Activated naive CD4-positive, alpha-beta T cell treated with anti-CD3 and anti-CD28 coated beads, Interleukin-2, amount 50 U/mL, for 24 hours (primary cell): ENCODE measurements around the gene BRCC3.

Experiments used
- H3K27ac Mint-ChIP-seq: one replicate; pipeline ENCODE4 v1.8.0; 2021; ENCODE audit warnings: mild to moderate bottlenecking, mixed read lengths
- H3K27me3 Mint-ChIP-seq: one replicate; pipeline ENCODE4 v1.8.0; 2021; ENCODE audit warnings: mixed read lengths
- H3K36me3 Mint-ChIP-seq: one replicate; pipeline ENCODE4 v1.8.0; 2021; ENCODE audit warnings: mixed read lengths
- H3K4me1 Mint-ChIP-seq: one replicate; pipeline ENCODE4 v1.8.0; 2021; ENCODE audit warnings: mixed read lengths
- H3K4me3 Mint-ChIP-seq: one replicate; pipeline ENCODE4 v1.8.0; 2021; ENCODE audit warnings: mild to moderate bottlenecking, mixed read lengths
- H3K9me3 Mint-ChIP-seq: one replicate; pipeline ENCODE4 v1.8.0; 2021; ENCODE audit warnings: mixed read lengths

Gene BRCC3

GRCh38 chrX:155052738-155053498 lies 18.4 kb upstream of the BRCC3 start:
- H3K27me3 Mint-ChIP-seq = no peaks in the 10 kb centered on the region
- peak overlapping the region; percentile 46 for H3K27ac Mint-ChIP-seq
- H3K9me3 Mint-ChIP-seq = no peaks in the 10 kb centered on the region
- no peak overlapping the region for H3K4me3 Mint-ChIP-seq
- H3K36me3 Mint-ChIP-seq = peaks cover 9% of the 10 kb centered on the region
- peaks cover 72% of the 10 kb centered on the region for H3K4me1 Mint-ChIP-seq

GRCh38 chrX:155053656-155054055 lies 17.7 kb upstream of the BRCC3 start:
- H3K27ac Mint-ChIP-seq = peak overlapping the region; percentile 47
- H3K36me3 Mint-ChIP-seq = peaks cover 9% of the 10 kb centered on the region
- H3K9me3 Mint-ChIP-seq = no peaks in the 10 kb centered on the region
- no peak overlapping the region for H3K4me3 Mint-ChIP-seq
- H3K4me1 Mint-ChIP-seq = peaks cover 66% of the 10 kb centered on the region
- no peaks in the 10 kb centered on the region for H3K27me3 Mint-ChIP-seq

- Mint-ChIP-seq H3K27ac (peak overlapping the region; percentile 59), H3K27me3 (no peaks in the 10 kb centered on the region), H3K4me1 (peaks cover 60% of the 10 kb centered on the region), H3K9me3 (no peaks in the 10 kb centered on the region), H3K4me3 (no peak overlapping the region), H3K36me3 (peaks cover 9% of the 10 kb centered on the region)
These were observed 17.1 kb upstream of the BRCC3 start for GRCh38 chrX:155054255-155054654.

- H3K4me1 Mint-ChIP-seq = peaks cover 48% of the 10 kb centered on the region
- no peaks in the 10 kb centered on the region for H3K27me3 Mint-ChIP-seq
- H3K4me3 Mint-ChIP-seq = no peak overlapping the region
- peaks cover 9% of the 10 kb centered on the region for H3K36me3 Mint-ChIP-seq
- H3K9me3 Mint-ChIP-seq = no peaks in the 10 kb centered on the region
- no peak overlapping the region for H3K27ac Mint-ChIP-seq
These were observed 15.8 kb upstream of the BRCC3 start for GRCh38 chrX:155055494-155055893.

- Mint-ChIP-seq H3K36me3 (peaks cover 7% of the 10 kb centered on the region), H3K9me3 (no peaks in the 10 kb centered on the region), H3K4me1 (peaks cover 38% of the 10 kb centered on the region), H3K4me3 (no peak overlapping the region), H3K27me3 (no peaks in the 10 kb centered on the region), H3K27ac (no peak overlapping the region)
These were observed 14.8 kb upstream of the BRCC3 start for GRCh38 chrX:155056471-155056870.

- Mint-ChIP-seq H3K4me3 (peak overlapping the region; percentile 48), H3K36me3 (peaks cover 7% of the 10 kb centered on the region), H3K27me3 (no peaks in the 10 kb centered on the region), H3K27ac (no peak overlapping the region), H3K4me1 (peaks cover 32% of the 10 kb centered on the region), H3K9me3 (no peaks in the 10 kb centered on the region)
These were observed 14.2 kb upstream of the BRCC3 start for GRCh38 chrX:155056877-155057792.

- peaks cover 1% of the 10 kb centered on the region for H3K36me3 Mint-ChIP-seq
- H3K27ac Mint-ChIP-seq = no peak overlapping the region
- H3K4me3 Mint-ChIP-seq = no peak overlapping the region
- no peaks in the 10 kb centered on the region for H3K9me3 Mint-ChIP-seq
- H3K4me1 Mint-ChIP-seq = peaks cover 12% of the 10 kb centered on the region
- no peaks in the 10 kb centered on the region for H3K27me3 Mint-ChIP-seq
These were observed 9.5 kb upstream of the BRCC3 start for GRCh38 chrX:155061760-155062159.

- H3K36me3 Mint-ChIP-seq = peaks cover 1% of the 10 kb centered on the region
- no peaks in the 10 kb centered on the region for H3K27me3 Mint-ChIP-seq
- no peak overlapping the region for H3K27ac Mint-ChIP-seq
These were observed 6.1 kb upstream of the BRCC3 start for GRCh38 chrX:155065035-155065734.

GRCh38 chrX:155068165-155068564 lies 3.1 kb upstream of the BRCC3 start:
- H3K4me3 Mint-ChIP-seq = peak overlapping the region; percentile 35
- peaks cover 45% of the 10 kb centered on the region for H3K4me1 Mint-ChIP-seq
- no peaks in the 10 kb centered on the region for H3K27me3 Mint-ChIP-seq
- H3K9me3 Mint-ChIP-seq = no peaks in the 10 kb centered on the region
- H3K27ac Mint-ChIP-seq = no peak overlapping the region
- no peaks in the 10 kb centered on the region for H3K36me3 Mint-ChIP-seq

More at GRCh38 chrX:155065035-155065734, 6.1 kb upstream of the BRCC3 start:
- Mint-ChIP-seq H3K4me3 (no peak overlapping the region), H3K9me3 (no peaks in the 10 kb centered on the region), H3K4me1 (peaks cover 33% of the 10 kb centered on the region)

GRCh38 chrX:155069414-155069813 lies 1.9 kb upstream of the BRCC3 start:
- Mint-ChIP-seq H3K9me3 (no peaks in the 10 kb centered on the region), H3K36me3 (peaks cover 8% of the 10 kb centered on the region), H3K27me3 (no peaks in the 10 kb centered on the region), H3K27ac (no peak overlapping the region), H3K4me3 (peak overlapping the region; percentile 80), H3K4me1 (peaks cover 57% of the 10 kb centered on the region)

- Mint-ChIP-seq H3K9me3 (no peaks in the 10 kb centered on the region), H3K27me3 (no peaks in the 10 kb centered on the region), H3K4me1 (peaks cover 60% of the 10 kb centered on the region), H3K36me3 (peaks cover 8% of the 10 kb centered on the region), H3K27ac (peak overlapping the region; percentile 5), H3K4me3 (peak overlapping the region; percentile 80)
These were observed 1.3 kb upstream of the BRCC3 start for GRCh38 chrX:155070038-155070437.

- H3K27me3 Mint-ChIP-seq = no peaks in the 10 kb centered on the region
- peaks cover 60% of the 10 kb centered on the region for H3K4me1 Mint-ChIP-seq
- peak overlapping the region; percentile 80 for H3K4me3 Mint-ChIP-seq
- peak overlapping the region; percentile 41 for H3K27ac Mint-ChIP-seq
- no peaks in the 10 kb centered on the region for H3K9me3 Mint-ChIP-seq
- H3K36me3 Mint-ChIP-seq = peaks cover 12% of the 10 kb centered on the region
These were observed 689 bp upstream of the BRCC3 start for GRCh38 chrX:155070663-155070974.

- peak overlapping the region; percentile 92 for H3K4me3 Mint-ChIP-seq
- no peaks in the 10 kb centered on the region for H3K27me3 Mint-ChIP-seq
- H3K27ac Mint-ChIP-seq = peak overlapping the region; percentile 91
- H3K4me1 Mint-ChIP-seq = peaks cover 62% of the 10 kb centered on the region
- peaks cover 12% of the 10 kb centered on the region for H3K36me3 Mint-ChIP-seq
- H3K9me3 Mint-ChIP-seq = no peaks in the 10 kb centered on the region
These were observed 479 bp downstream of the BRCC3 start for GRCh38 chrX:155071694-155072280.

GRCh38 chrX:155086202-155086840 lies 15.0 kb downstream of the BRCC3 start:
- Mint-ChIP-seq H3K9me3 (no peaks in the 10 kb centered on the region), H3K4me3 (no peak overlapping the region), H3K4me1 (peaks cover 3% of the 10 kb centered on the region), H3K27me3 (no peaks in the 10 kb centered on the region), H3K36me3 (peaks cover 1% of the 10 kb centered on the region), H3K27ac (no peak overlapping the region)
